GM19455 (cell line): ENCODE measurements around the gene SMIM33.
"Not testable (repeated sequence)": the region's sequence is repeated elsewhere in the genome, so short reads cannot be mapped to it uniquely, and the experiment has no call there.

Source experiments
- ATAC-seq: cut with Tn5 transposase; IDR thresholded peaks from one replicate; pipeline ENCODE4 v1.9.1; 2021; ENCODE audit not compliant: unreplicated experiment

SMIM33 gene

GRCh38 chr5:139456776-139457175, 14.0 kb upstream of the SMIM33 start:
- ATAC-seq, result no peak

- no peak for ATAC-seq
These were observed 13.6 kb upstream of the SMIM33 start for GRCh38 chr5:139457241-139457640.

DNA sequence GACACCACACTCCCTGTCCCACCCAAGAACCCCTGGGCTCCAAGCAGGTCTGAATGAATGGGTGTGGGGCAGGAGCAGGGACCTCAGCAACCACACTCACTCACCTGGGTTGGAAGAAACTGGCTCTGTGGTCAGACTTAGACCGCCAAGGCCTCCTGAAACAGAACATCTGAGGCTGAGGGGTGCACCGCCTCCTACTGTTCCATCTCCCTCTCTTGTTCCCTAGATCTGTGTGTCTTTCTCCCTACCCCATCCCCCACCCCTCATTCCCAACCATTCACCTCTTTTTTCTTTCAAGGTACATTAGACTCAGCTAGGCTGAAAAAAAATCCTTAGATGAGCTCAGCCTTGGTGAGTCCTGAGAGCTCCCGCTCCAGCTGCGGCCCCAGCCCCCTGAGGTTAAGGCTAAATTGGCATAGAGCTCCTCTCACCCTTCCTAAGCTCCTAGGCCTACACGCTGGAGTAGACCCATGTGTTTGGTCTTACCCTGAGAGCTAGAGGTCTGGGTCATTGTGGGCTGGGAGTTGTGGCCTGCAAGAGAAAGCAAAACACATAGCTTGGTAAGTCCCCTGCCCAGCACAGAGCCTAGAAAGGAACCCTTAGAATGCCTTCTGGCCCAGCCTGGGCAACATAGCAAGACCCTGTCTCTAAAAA, 13.0 kb upstream of the SMIM33 start:
- ATAC-seq, result no peak

GRCh38 chr5:139458580-139459407, 12.0 kb upstream of the SMIM33 start:
- ATAC-seq, result peak; percentile 53

GRCh38 chr5:139459451-139459934, 11.3 kb upstream of the SMIM33 start:
- ATAC-seq, result peak; percentile 22

GRCh38 chr5:139460455-139460854, 10.3 kb upstream of the SMIM33 start:
- ATAC-seq, result no peak

GRCh38 chr5:139461176-139461575, 9.6 kb upstream of the SMIM33 start:
- no peak for ATAC-seq

DNA sequence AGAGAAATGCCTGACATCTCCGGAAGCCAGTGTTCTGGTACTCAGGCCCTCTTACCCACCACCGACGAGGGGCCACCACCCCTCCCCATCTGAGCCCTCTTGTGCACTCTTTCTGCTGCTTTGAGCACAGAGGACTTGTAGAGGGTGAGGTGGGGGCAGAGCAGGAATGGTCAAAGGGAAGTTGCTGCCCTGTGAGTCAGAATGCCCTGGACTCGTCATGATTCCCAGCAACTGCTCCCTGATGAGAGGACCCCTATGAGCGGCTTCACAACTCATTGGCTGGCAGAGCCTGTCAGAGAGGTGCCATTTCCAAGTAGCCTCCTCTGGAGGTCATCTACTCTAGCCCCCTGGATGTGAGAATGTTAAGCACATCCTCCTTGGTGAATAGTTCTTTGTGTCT, 9.1 kb upstream of the SMIM33 start:
- no peak for ATAC-seq

- no peak for ATAC-seq
These were observed 8.1 kb upstream of the SMIM33 start, which contains the start of gene ECSCR for GRCh38 chr5:139462586-139463276. ECSCR (minus strand) TSS chr5:139462743; CDS start chr5:139462670, 73 bp downstream.

DNA sequence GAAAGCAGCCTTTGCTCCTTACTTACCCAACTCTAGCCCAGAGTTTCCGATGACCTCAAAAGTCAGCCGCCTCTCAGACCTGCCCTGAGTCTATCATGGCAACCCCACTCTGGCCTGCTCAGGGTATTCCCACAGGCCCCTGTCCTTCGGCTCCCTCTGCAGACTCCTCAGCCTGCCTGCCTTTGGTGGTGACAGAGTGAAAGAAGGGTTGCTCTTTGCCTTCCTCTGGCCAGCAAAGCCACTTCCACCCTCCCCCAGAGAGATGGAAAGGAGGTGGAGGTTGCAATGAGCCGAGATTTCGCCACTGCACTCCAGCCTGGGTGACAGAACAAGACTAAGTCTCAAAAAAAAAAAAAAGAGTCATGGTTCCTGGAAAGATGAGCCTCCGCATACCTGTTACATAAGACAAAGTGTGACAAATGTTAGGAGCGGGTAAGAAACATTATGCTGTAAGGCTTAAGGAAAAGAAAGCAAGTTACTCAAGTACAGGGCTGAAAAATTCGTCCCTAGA, 2.3 kb upstream of the SMIM33 start:
- ATAC-seq, result no peak

- ATAC-seq, result no peak
These were observed 1.7 kb downstream of the SMIM33 start for GRCh38 chr5:139472386-139473030.

DNA sequence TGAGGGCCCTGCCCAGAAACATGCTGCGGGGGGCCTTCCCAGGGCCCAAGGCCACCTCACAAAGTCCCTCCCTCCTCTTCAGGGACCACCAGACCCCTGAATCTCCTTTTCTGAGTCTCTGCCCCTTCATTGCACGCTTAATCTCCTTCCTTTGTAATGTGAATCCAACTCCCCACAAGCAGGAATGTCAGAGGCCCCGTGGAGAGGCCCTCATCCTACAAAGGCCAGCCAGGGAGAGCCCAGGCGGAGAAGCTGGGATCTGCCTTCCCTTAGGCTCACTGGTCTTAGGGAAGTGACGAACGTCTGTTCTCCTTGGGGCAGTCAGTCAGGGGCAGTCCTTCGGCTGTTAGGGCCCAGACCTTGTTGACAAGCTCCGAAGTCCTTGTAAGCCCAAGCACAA, 2.3 kb downstream of the SMIM33 start:
- no peak for ATAC-seq

DNA sequence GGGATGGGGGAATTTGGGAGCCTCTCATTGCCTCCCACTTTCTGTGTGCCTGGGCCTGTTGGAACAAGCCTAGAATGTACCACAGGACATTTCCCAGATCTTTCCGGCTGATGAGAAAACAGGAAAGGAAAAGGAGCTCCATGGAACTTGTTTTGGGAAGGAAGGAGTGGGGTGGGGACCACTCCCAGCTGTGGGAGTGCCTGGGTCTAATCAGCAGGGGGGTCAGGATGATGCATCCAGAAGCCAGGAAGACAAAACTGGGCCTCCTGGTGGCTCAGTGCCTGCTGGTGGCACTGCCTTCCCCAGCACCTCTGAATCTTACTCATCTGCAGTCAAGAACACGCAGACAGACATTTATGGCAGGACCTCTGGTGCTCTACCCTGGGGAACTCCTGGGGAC, 2.8 kb downstream of the SMIM33 start:
- no peak for ATAC-seq

DNA sequence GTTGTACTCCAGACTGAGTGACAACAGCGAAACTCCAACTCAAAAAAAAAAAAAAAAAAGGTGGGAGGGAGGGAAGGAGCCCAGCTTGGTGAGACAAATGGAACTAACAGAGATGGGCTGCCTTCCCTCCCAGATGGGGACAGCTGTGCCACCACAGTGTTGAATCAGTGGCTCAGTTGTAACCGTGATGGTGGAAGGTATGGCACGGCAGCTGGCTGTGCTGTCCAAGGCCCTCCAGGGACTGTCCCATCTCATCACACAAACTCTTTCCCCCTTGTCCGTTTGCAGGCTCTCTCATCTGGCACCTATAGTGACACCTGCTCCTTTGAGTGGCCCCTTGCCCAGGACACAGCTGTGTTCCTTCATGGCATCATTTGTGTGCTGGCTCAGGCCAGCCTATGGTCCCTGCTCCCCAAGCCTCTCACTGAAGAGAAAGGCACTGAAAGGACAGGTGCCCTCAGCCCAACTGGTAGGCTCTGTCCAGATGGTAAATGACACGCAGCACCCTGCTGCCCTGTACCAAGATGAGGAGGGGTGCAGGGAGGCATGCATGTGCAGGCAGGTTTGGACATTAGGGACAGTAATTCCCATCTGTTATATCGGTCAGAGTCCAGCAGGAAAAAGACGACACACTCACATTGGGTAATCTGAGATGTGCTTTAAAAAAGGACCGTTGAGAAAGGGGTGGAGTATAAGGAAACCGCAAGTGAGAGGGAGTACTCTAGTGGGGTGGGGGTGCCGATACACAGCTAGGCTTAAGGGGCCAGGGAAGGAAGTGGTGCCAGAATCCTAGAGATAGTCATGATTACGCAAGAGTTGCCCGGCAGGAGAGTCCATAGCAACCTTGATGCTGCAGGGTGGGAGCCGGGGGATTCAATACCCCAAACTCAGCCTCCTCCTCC, 4.3 kb downstream of the SMIM33 start:
- no peak for ATAC-seq

GRCh38 chr5:139475865-139476617, 5.2 kb downstream of the SMIM33 start:
- ATAC-seq, result no peak

DNA sequence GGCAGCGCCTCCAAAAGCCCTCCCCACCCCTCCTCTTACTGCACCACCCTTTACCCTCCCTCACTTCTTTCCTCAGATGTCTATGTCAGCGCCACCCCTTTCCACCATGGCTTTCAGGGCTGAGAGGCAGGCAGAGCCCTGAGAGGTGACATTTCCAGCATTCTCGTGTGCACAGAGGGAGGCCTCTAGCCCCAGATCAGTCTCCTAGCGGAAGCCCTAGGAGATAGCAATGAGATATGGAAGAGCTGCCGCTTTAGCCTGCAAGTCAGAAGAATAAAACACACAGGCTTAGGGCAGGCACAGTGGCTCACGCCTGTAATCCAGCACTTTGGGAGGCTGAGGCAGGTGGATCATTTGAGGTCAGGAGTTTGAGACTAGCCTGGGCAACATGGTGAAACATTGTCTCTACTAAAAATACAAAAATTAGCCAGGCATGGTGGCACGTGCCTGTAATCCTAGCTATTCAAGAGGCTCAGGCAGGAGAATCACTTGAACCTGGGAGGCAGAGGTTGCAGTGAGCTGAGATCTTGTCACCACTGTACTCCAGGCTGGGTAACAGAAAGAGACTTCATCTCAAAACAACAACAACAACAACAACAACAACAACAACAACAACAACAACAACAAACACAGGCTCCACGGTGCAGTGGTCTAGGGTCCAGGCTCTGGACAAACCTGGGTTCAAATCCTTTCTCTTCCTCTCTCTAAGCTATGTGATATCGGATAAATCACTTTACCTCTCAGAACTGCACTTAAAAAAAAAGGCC, 8.0 kb downstream of the SMIM33 start:
- ATAC-seq, result not testable (repeated sequence)

DNA sequence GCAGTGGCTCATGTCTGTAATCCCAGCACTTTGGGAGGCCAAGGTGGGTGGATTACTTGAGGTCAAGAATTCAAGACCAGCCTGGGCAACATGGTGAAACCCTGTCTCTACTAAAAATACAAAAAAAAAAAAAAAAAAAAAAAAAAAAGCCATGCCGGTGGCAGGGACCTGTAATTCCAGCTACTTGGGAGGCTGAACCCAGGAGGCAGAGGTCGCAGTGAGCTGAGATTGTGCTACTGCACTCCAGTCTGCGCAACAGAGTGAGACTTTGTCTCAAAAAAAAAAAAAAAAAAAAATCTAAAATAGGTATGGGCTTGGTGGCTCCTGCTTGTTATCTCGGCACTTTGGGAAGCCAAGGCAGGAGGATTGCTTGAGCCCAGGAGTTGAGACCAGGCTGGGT, 8.9 kb downstream of the SMIM33 start:
- not testable (repeated sequence) for ATAC-seq

DNA sequence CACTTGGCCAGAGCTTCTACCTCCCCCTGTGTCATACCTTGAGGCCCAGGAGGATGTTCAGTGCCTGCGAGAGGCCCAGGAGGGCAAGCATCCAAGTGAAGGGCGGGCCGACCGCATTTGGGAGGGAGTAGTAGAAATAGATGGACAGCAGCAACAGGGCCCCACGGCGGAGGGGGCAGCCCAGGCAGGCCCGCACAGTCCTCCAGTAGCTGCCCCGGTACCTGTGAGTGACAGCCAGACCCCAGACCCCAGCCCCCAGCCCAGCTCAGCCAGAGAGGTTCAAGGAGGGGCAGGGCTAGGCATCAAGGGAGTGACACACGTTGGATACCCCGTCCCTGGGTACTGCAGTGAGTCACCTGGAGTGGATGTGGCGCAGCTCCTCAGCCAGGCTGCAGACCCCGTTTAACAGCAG, 10.3 kb downstream of the SMIM33 start:
- no peak for ATAC-seq
